GM23248 (cell line): ENCODE data around the gene COX6B2.

Experiments used
- EZH2 ChIP-seq: fragments of 200-600 bp; sonication (generic); IDR thresholded peaks from 2 replicates; pipeline ENCODE4 v1.6.1; 2018; ENCODE audit warnings: antibody characterized with exemption, mild to moderate bottlenecking; ENCODE audit not compliant: insufficient read depth, poor library complexity, severe bottlenecking
- EZH2phosphoT487 ChIP-seq: fragments of 200-600 bp; sonication (generic); IDR thresholded peaks from 2 replicates; pipeline ENCODE4 v1.6.1; 2018; ENCODE audit warnings: antibody characterized with exemption, moderate library complexity, mild to moderate bottlenecking, low read depth; ENCODE audit not compliant: insufficient read depth

GRCh38 chr19:55377356-55378131 lies 23.0 kb upstream of the COX6B2 start:
- no peak for TF ChIP-seq EZH2
- TF ChIP-seq EZH2phosphoT487 = no peak
